Stimulated activated CD8-positive, alpha-beta memory T cell treated with anti-CD3 and anti-CD28 coated beads, Interleukin-7, amount 100 ng/mL, for 1 hour (primary cell): ENCODE data around the gene EPHB2.

ENCODE experiments used
- DNase-seq, 2 donors: peaks; one replicate each; pipeline ENCODE4 v3.0.0-alpha.2; 2020; ENCODE audit warnings: low read depth in 2 of 2

The EPHB2 gene

GRCh38 chr1:22857661-22858060 lies 147.0 kb downstream of the EPHB2 start:
- no peak for DNase-seq

GRCh38 chr1:22860414-22860800 lies 149.8 kb downstream of the EPHB2 start:
- DNase-seq: no peak

- DNase-seq: no peak
These were observed 150.3 kb downstream of the EPHB2 start for GRCh38 chr1:22860883-22861385.

- no peak for DNase-seq
These were observed 151.3 kb downstream of the EPHB2 start for GRCh38 chr1:22861764-22862440.

GRCh38 chr1:22862752-22863151 lies 152.1 kb downstream of the EPHB2 start:
- DNase-seq: no peak

GRCh38 chr1:22863766-22864165 lies 153.1 kb downstream of the EPHB2 start:
- DNase-seq: no peak

- DNase-seq: no peak
These were observed 154.2 kb downstream of the EPHB2 start for GRCh38 chr1:22864886-22865285.

- DNase-seq: no peak
These were observed 155.1 kb downstream of the EPHB2 start for GRCh38 chr1:22865736-22866135.

GRCh38 chr1:22866868-22867267 lies 156.2 kb downstream of the EPHB2 start:
- DNase-seq: no peak

- DNase-seq: no peak
These were observed 157.7 kb downstream of the EPHB2 start for GRCh38 chr1:22868331-22868730.

- DNase-seq: no peak
These were observed 158.7 kb downstream of the EPHB2 start for GRCh38 chr1:22869325-22869724.

- DNase-seq: no peak
These were observed 159.7 kb downstream of the EPHB2 start for GRCh38 chr1:22870201-22870871.

GRCh38 chr1:22872981-22873664 lies 162.5 kb downstream of the EPHB2 start:
- no peak for DNase-seq

GRCh38 chr1:22874785-22875184 lies 164.1 kb downstream of the EPHB2 start:
- no peak for DNase-seq

GRCh38 chr1:22875241-22875640 lies 164.6 kb downstream of the EPHB2 start:
- DNase-seq: no peak

GRCh38 chr1:22875841-22876240 lies 165.2 kb downstream of the EPHB2 start:
- no peak for DNase-seq

GRCh38 chr1:22876359-22877111 lies 165.9 kb downstream of the EPHB2 start:
- DNase-seq: no peak

- no peak for DNase-seq
These were observed 166.7 kb downstream of the EPHB2 start for GRCh38 chr1:22877112-22877915.

- DNase-seq: no peak
These were observed 167.3 kb downstream of the EPHB2 start for GRCh38 chr1:22877980-22878379.

GRCh38 chr1:22878626-22879025 lies 168.0 kb downstream of the EPHB2 start:
- DNase-seq: no peak

- DNase-seq: no peak
These were observed 168.8 kb downstream of the EPHB2 start for GRCh38 chr1:22879445-22879844.
